HG03025 (cell line): Measurements from ENCODE around the gene LRP1B.

Experiments
- ATAC-seq: cut with Tn5 transposase; IDR thresholded peaks from one replicate; pipeline ENCODE4 v1.9.1; 2021; ENCODE audit warnings: mild to moderate bottlenecking, moderate library complexity; ENCODE audit not compliant: unreplicated experiment, low FRiP score

The LRP1B gene

GRCh38 chr2:142042536-142043199, 88.1 kb downstream of the LRP1B start:
- ATAC-seq, result no peak

- ATAC-seq, result no peak
Observed at GRCh38 chr2:142041996-142042395, 88.8 kb downstream of the LRP1B start.

- ATAC-seq, result no peak
Observed at GRCh38 chr2:142041105-142041504, 89.7 kb downstream of the LRP1B start.

- no peak for ATAC-seq
Observed at GRCh38 chr2:142040556-142040955, 90.3 kb downstream of the LRP1B start.

GRCh38 chr2:142038826-142039225, 92.0 kb downstream of the LRP1B start:
- no peak for ATAC-seq

- no peak for ATAC-seq
Observed at GRCh38 chr2:142037744-142038143, 93.1 kb downstream of the LRP1B start.

GRCh38 chr2:142037066-142037465, 93.8 kb downstream of the LRP1B start:
- ATAC-seq, result no peak

- no peak for ATAC-seq
Observed at GRCh38 chr2:142033393-142033792, 97.4 kb downstream of the LRP1B start.

- no peak for ATAC-seq
Observed at GRCh38 chr2:142031656-142032055, 99.2 kb downstream of the LRP1B start.

- ATAC-seq, result no peak
Observed at GRCh38 chr2:142030735-142031134, 100.1 kb downstream of the LRP1B start.

GRCh38 chr2:142029974-142030373, 100.8 kb downstream of the LRP1B start:
- ATAC-seq, result no peak

GRCh38 chr2:142025394-142025793, 105.4 kb downstream of the LRP1B start:
- ATAC-seq, result no peak

- ATAC-seq, result no peak
Observed at GRCh38 chr2:142020368-142020767, 110.4 kb downstream of the LRP1B start.

GRCh38 chr2:142014536-142014935, 116.3 kb downstream of the LRP1B start:
- ATAC-seq, result no peak

- no peak for ATAC-seq
Observed at GRCh38 chr2:142012797-142013196, 118.0 kb downstream of the LRP1B start.

GRCh38 chr2:142010477-142011270, 120.1 kb downstream of the LRP1B start:
- ATAC-seq, result no peak

- ATAC-seq, result no peak
Observed at GRCh38 chr2:142008135-142008744, 122.6 kb downstream of the LRP1B start.

GRCh38 chr2:141994066-141994465, 136.8 kb downstream of the LRP1B start:
- ATAC-seq, result no peak

- no peak for ATAC-seq
Observed at GRCh38 chr2:141992695-141993094, 138.1 kb downstream of the LRP1B start.

- no peak for ATAC-seq
Observed at GRCh38 chr2:141968433-141968832, 162.4 kb downstream of the LRP1B start.

- ATAC-seq, result no peak
Observed at GRCh38 chr2:141967980-141968379, 162.8 kb downstream of the LRP1B start.

GRCh38 chr2:141967503-141967902, 163.3 kb downstream of the LRP1B start:
- no peak for ATAC-seq
